Endothelial cell (in vitro differentiated cells): ENCODE data around the gene LAMC2. TPM values are rescaled to one million over a fixed set of nuclear protein-coding genes. Genes with fewer than 3 reads are reported as not detected.

Source experiments
- DNase-seq: peaks from one replicate; pipeline ENCODE4 v3.0.0; 2021; ENCODE audit warnings: low spot score
- H3K27ac Mint-ChIP-seq: one replicate; pipeline ENCODE4 v1.8.0; 2021; ENCODE audit warnings: mixed read lengths, inconsistent platforms; ENCODE audit not compliant: unreplicated experiment
- H3K27me3 Mint-ChIP-seq: one replicate; pipeline ENCODE4 v1.8.0; 2021; ENCODE audit warnings: mild to moderate bottlenecking, moderate library complexity, mixed read lengths, inconsistent platforms; ENCODE audit not compliant: unreplicated experiment
- H3K36me3 Mint-ChIP-seq: one replicate; pipeline ENCODE4 v1.8.0; 2021; ENCODE audit warnings: mild to moderate bottlenecking, low read depth, mixed read lengths, inconsistent platforms; ENCODE audit not compliant: unreplicated experiment
- H3K4me1 Mint-ChIP-seq: one replicate; pipeline ENCODE4 v1.8.0; 2021; ENCODE audit warnings: mild to moderate bottlenecking, mixed read lengths, inconsistent platforms; ENCODE audit not compliant: unreplicated experiment
- H3K4me3 Mint-ChIP-seq: one replicate; pipeline ENCODE4 v1.8.0; 2021; ENCODE audit warnings: mild to moderate bottlenecking, mixed read lengths, inconsistent platforms; ENCODE audit not compliant: unreplicated experiment
- H3K9me3 Mint-ChIP-seq: one replicate; pipeline ENCODE4 v1.8.0; 2021; ENCODE audit warnings: mixed read lengths, inconsistent platforms; ENCODE audit not compliant: unreplicated experiment
- total RNA-seq: library from RNA; stranded (reverse); fragmentation: NEBNext Ultra II Directional; extraction: Animal tissue kit (Norgen Biotek cat#: 25700); gene quantifications from one replicate; pipeline ENCODE4 v1.2.1, GENCODE V29; 2021; ENCODE audit not compliant: unreplicated experiment
- TF ChIP-seq, protein P1 (sequence below): fragments of 200-600 bp; sonication (generic); IDR thresholded peaks from one replicate; pipeline ENCODE4 v1.5.0; 2021; ENCODE audit warnings: antibody characterized with exemption; ENCODE audit not compliant: unreplicated experiment

The LAMC2 gene
- total RNA-seq, 1 donor from 2014 or later = 2.3 TPM

- Mint-ChIP-seq H3K27ac (no peak overlapping the region), H3K9me3 (no peaks in the 10 kb centered on the region), H3K4me3 (no peak overlapping the region), H3K4me1 (peaks cover 8% of the 10 kb centered on the region), H3K27me3 (no peaks in the 10 kb centered on the region), H3K36me3 (no peaks in the 10 kb centered on the region)
- TF ChIP-seq, protein P1, sequence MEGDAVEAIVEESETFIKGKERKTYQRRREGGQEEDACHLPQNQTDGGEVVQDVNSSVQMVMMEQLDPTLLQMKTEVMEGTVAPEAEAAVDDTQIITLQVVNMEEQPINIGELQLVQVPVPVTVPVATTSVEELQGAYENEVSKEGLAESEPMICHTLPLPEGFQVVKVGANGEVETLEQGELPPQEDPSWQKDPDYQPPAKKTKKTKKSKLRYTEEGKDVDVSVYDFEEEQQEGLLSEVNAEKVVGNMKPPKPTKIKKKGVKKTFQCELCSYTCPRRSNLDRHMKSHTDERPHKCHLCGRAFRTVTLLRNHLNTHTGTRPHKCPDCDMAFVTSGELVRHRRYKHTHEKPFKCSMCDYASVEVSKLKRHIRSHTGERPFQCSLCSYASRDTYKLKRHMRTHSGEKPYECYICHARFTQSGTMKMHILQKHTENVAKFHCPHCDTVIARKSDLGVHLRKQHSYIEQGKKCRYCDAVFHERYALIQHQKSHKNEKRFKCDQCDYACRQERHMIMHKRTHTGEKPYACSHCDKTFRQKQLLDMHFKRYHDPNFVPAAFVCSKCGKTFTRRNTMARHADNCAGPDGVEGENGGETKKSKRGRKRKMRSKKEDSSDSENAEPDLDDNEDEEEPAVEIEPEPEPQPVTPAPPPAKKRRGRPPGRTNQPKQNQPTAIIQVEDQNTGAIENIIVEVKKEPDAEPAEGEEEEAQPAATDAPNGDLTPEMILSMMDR = no peak
- no peak for DNase-seq
Observed at GRCh38 chr1:183178545-183178944, 7.5 kb upstream of the LAMC2 start.

GRCh38 chr1:183179033-183179432, 7.0 kb upstream of the LAMC2 start:
- H3K27ac Mint-ChIP-seq = no peak overlapping the region
- no peak for DNase-seq
- no peaks in the 10 kb centered on the region for H3K36me3 Mint-ChIP-seq
- no peaks in the 10 kb centered on the region for H3K27me3 Mint-ChIP-seq
- H3K9me3 Mint-ChIP-seq = no peaks in the 10 kb centered on the region
- TF ChIP-seq, protein P1 = no peak
- peaks cover 8% of the 10 kb centered on the region for H3K4me1 Mint-ChIP-seq
- no peak overlapping the region for H3K4me3 Mint-ChIP-seq

DNA sequence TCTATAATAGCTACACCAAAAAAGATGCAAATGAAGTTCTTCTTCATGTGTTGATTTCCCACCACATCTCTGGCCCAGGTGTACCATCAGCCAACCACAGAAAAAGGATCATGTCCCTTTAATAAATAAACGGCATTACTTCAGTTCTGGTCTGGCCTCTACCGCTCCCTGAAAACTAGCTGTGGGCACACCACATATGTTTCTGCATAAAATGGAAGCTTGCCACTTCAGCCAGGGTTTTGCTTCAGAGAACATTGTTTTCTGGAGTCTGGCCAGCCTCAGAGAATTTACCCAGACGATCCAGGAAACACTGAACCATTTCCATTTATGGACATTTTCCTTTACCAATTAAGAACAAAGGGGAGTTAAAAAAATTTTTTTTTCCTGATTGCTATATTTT, 5.8 kb upstream of the LAMC2 start:
- peak overlapping the region; percentile 68 for H3K27ac Mint-ChIP-seq
- DNase-seq = no peak
- no peaks in the 10 kb centered on the region for H3K27me3 Mint-ChIP-seq
- H3K36me3 Mint-ChIP-seq = no peaks in the 10 kb centered on the region
- TF ChIP-seq, protein P1 = no peak
- no peak overlapping the region for H3K4me3 Mint-ChIP-seq
- H3K4me1 Mint-ChIP-seq = peaks cover 8% of the 10 kb centered on the region
- no peaks in the 10 kb centered on the region for H3K9me3 Mint-ChIP-seq

GRCh38 chr1:183180634-183181056, 5.4 kb upstream of the LAMC2 start:
- Mint-ChIP-seq H3K27ac (peak overlapping the region; percentile 68), H3K36me3 (no peaks in the 10 kb centered on the region), H3K4me3 (no peak overlapping the region), H3K4me1 (peaks cover 8% of the 10 kb centered on the region), H3K27me3 (no peaks in the 10 kb centered on the region), H3K9me3 (no peaks in the 10 kb centered on the region)
- peak; percentile 5 for DNase-seq
- TF ChIP-seq, protein P1 = no peak

- Mint-ChIP-seq H3K4me3 (no peak overlapping the region), H3K36me3 (no peaks in the 10 kb centered on the region), H3K27me3 (no peaks in the 10 kb centered on the region), H3K4me1 (no peaks in the 10 kb centered on the region), H3K27ac (no peak overlapping the region), H3K9me3 (no peaks in the 10 kb centered on the region)
- TF ChIP-seq, protein P1 = no peak
- no peak for DNase-seq
Observed at GRCh38 chr1:183186841-183187240, 777 bp downstream of the LAMC2 start.
